ENCODE measurements around the gene GJC3. TPM values are rescaled to one million over a fixed set of nuclear protein-coding genes. Genes with fewer than 3 reads are reported as not detected.

Gene GJC3
- total and polyA plus RNA-seq, 2 experiments from 2014 or later, result not detected

DNA sequence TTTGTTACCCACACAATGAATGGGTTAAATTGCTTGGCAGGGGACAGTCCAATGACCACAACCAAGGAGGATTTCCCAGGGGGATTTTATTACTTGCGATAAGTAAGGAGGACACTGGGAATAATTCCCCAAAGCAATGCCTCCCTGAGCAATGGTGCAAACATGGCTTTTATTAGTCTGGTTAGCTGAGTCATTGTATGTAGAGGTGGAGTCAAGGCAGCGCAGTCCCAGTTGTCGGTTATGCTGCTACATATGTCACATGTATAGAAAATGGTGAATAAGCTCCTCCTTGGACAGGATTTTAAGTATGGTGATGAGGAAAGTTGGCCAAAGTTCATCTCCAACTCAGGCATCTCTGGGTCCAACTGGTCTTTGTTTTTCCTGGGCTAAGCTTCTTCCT, 6.2 kb downstream of the GJC3 start:
- 83% methylated on average over 3 of the region's 3 CpGs for WGBS (ENCODE audit: low lambda C conversion rate, missing lambda C conversion rate)
- Histone ChIP-seq H2AFZ (no peak overlapping the region), H3K4me1 (ENCODE audit: insufficient read depth) (no peaks in the 10 kb centered on the region), H3K79me2 (no peaks in the 10 kb centered on the region), H3K4me2 (no peak overlapping the region), H3K27ac (no peak overlapping the region), H4K20me1 (ENCODE audit: insufficient read depth, poor library complexity, severe bottlenecking) (no peaks in the 10 kb centered on the region), H3K36me3 (replicated peaks; ENCODE audit: insufficient read depth, low read depth) (no peaks in the 10 kb centered on the region), H3K9me2 (replicated peaks; ENCODE audit: insufficient read depth) (no peaks in the 10 kb centered on the region), H3K4me3 (no peak overlapping the region), H3K9me3 (ENCODE audit: low read depth) (no peaks in the 10 kb centered on the region), H3K27me3 (peaks cover 16% of the 10 kb centered on the region)
- TF ChIP-seq EZH2 (IDR thresholded peaks at IDR 0.05; ENCODE audit: borderline replicate concordance) (no peak), EZH2phosphoT487 (IDR thresholded peaks at IDR 0.05; ENCODE audit: low read depth, severe bottlenecking, unreplicated experiment) (no peak), CTCF (IDR thresholded peaks at IDR 0.05; ENCODE audit: poor library complexity) (no peak)
- no peak for DNase-seq (ENCODE audit: low spot score)

- H3K9me2 ChIP-seq (replicated peaks; ENCODE audit: insufficient read depth), result no peaks in the 10 kb centered on the region
- TF ChIP-seq CTCF (IDR thresholded peaks at IDR 0.05; ENCODE audit: poor library complexity), result no peak
- TF ChIP-seq EZH2 (IDR thresholded peaks at IDR 0.05; ENCODE audit: borderline replicate concordance), result no peak
- TF ChIP-seq EZH2phosphoT487 (IDR thresholded peaks at IDR 0.05; ENCODE audit: low read depth, severe bottlenecking, unreplicated experiment), result no peak
- WGBS (ENCODE audit: low lambda C conversion rate, missing lambda C conversion rate), result 85% methylated on average over 3 of the region's 3 CpGs
- DNase-seq (ENCODE audit: low spot score), result no peak
- no peak overlapping the region for H2AFZ ChIP-seq
- H3K36me3 ChIP-seq (replicated peaks; ENCODE audit: insufficient read depth, low read depth), result no peaks in the 10 kb centered on the region
- no peak overlapping the region for H3K27ac ChIP-seq
- H3K4me1 ChIP-seq (ENCODE audit: insufficient read depth), result no peaks in the 10 kb centered on the region
- no peak overlapping the region for H3K4me3 ChIP-seq
- H3K4me2 ChIP-seq, result no peak overlapping the region
- H3K79me2 ChIP-seq, result no peaks in the 10 kb centered on the region
- no peaks in the 10 kb centered on the region for H4K20me1 ChIP-seq (ENCODE audit: insufficient read depth, poor library complexity, severe bottlenecking)
- no peaks in the 10 kb centered on the region for H3K9me3 ChIP-seq (ENCODE audit: low read depth)
- H3K27me3 ChIP-seq, result peaks cover under 1% of the 10 kb centered on the region
These were observed 9.3 kb downstream of the GJC3 start for GRCh38 chr7:99920149-99920548.

DNA sequence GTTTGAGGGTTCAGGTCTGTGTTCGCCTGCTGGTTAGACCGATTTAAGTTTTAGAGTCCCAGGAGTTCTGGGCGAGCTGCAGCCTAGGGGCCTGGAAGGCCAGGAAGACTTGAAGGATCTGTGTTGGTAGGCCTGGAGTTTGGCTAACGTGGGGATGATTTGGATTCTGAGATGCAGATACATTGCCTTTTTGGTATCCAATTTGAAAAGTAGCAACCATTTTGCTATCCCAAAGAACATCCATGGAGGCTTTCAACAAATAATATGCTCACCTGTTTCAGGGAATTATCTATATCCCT, 9.7 kb downstream of the GJC3 start:
- Histone ChIP-seq H3K79me2 (no peaks in the 10 kb centered on the region), H3K9me2 (replicated peaks; ENCODE audit: insufficient read depth) (no peaks in the 10 kb centered on the region), H3K9me3 (ENCODE audit: low read depth) (no peaks in the 10 kb centered on the region), H3K36me3 (replicated peaks; ENCODE audit: insufficient read depth, low read depth) (no peaks in the 10 kb centered on the region), H2AFZ (no peak overlapping the region), H3K4me2 (no peak overlapping the region), H3K27me3 (peaks cover 3% of the 10 kb centered on the region), H3K4me3 (no peak overlapping the region), H3K4me1 (ENCODE audit: insufficient read depth) (no peaks in the 10 kb centered on the region), H3K27ac (no peak overlapping the region), H4K20me1 (ENCODE audit: insufficient read depth, poor library complexity, severe bottlenecking) (no peaks in the 10 kb centered on the region)
- TF ChIP-seq CTCF (IDR thresholded peaks at IDR 0.05; ENCODE audit: poor library complexity), result no peak
- no peak for TF ChIP-seq EZH2phosphoT487 (IDR thresholded peaks at IDR 0.05; ENCODE audit: low read depth, severe bottlenecking, unreplicated experiment)
- no peak for TF ChIP-seq EZH2 (IDR thresholded peaks at IDR 0.05; ENCODE audit: borderline replicate concordance)
- 92% methylated on average over 4 of the region's 4 CpGs for WGBS (ENCODE audit: low lambda C conversion rate, missing lambda C conversion rate)
- no peak for DNase-seq (ENCODE audit: low spot score)

Measured in hepatocyte (in vitro differentiated cells).